ENCODE measurements around the gene LMNTD2. TPM values are rescaled to one million over a fixed set of nuclear protein-coding genes. Genes with fewer than 3 reads are reported as not detected.

LMNTD2 gene
- total RNA-seq, 1 donor from 2014 or later = 1.1 TPM

GRCh38 chr11:536841-537621, 23.5 kb downstream of the LMNTD2 start, which contains the start of gene LRRC56:
TSS of gene LRRC56 (plus strand) at chr11:537527. CDS start at chr11:540685, 3,158 bp downstream.
- H3K9me3 Mint-ChIP-seq = no peaks in the 10 kb centered on the region
- Histone ChIP-seq H3K79me2 (ENCODE audit: low read depth) (peaks cover 13% of the 10 kb centered on the region), H3F3A (ENCODE audit: low read depth) (peaks cover 30% of the 10 kb centered on the region), H2AFZ (replicated peaks) (no peak within 1 kb of the TSS), H3K36me3 (no peaks in the 10 kb centered on the region), H3K27me3 (peaks cover 31% of the 10 kb centered on the region), H3K4me2 (peak within 1 kb of the TSS; percentile 94), H4K20me1 (ENCODE audit: low read depth) (peaks cover 23% of the 10 kb centered on the region), H3K4me1 (peaks cover 20% of the 10 kb centered on the region), H3K9ac (no peak within 1 kb of the TSS), H3K9me3 (ENCODE audit: low read depth) (no peaks in the 10 kb centered on the region), H3K27ac (no peak within 1 kb of the TSS), H3K4me3 (peak within 1 kb of the TSS; percentile 94)
- peak within 1 kb of the TSS; percentile 95 for H3K4me3 Mint-ChIP-seq
- no peaks in the 10 kb centered on the region for H3K36me3 Mint-ChIP-seq
- TF ChIP-seq EZH2 (IDR thresholded peaks at IDR 0.05) = peak; percentile 80
- TF ChIP-seq EZH2phosphoT487 (IDR thresholded peaks at IDR 0.05) = peak; percentile 65
- TF ChIP-seq CTCF (IDR thresholded peaks at IDR 0.05) = no peak
- H3K4me1 Mint-ChIP-seq = peaks cover 14% of the 10 kb centered on the region
- no peak within 1 kb of the TSS for H3K27ac Mint-ChIP-seq
- peaks cover 2% of the 10 kb centered on the region for H3K27me3 Mint-ChIP-seq (ENCODE audit: insufficient read depth, low read depth)
- peak; percentile 92 for DNase-seq (ENCODE audit: low spot score)

- peaks cover 30% of the 10 kb centered on the region for H3F3A ChIP-seq (ENCODE audit: low read depth)
- no peak within 1 kb of the TSS for H3K27ac ChIP-seq
- peaks cover 31% of the 10 kb centered on the region for H3K27me3 ChIP-seq
- H3K36me3 Mint-ChIP-seq = no peaks in the 10 kb centered on the region
- no peaks in the 10 kb centered on the region for H3K9me3 Mint-ChIP-seq
- H3K4me2 ChIP-seq = peak within 1 kb of the TSS; percentile 97
- peaks cover 18% of the 10 kb centered on the region for H3K4me1 ChIP-seq
- peak within 1 kb of the TSS; percentile 86 for H3K27ac Mint-ChIP-seq
- peak within 1 kb of the TSS; percentile 55 for H3K9ac ChIP-seq
- H3K4me1 Mint-ChIP-seq = peaks cover 14% of the 10 kb centered on the region
- peak within 1 kb of the TSS; percentile 94 for H3K4me3 ChIP-seq
- DNase-seq (ENCODE audit: low spot score) = peak; percentile 98
- peaks cover 23% of the 10 kb centered on the region for H4K20me1 ChIP-seq (ENCODE audit: low read depth)
- H2AFZ ChIP-seq (replicated peaks) = peak within 1 kb of the TSS; percentile 95
- no peaks in the 10 kb centered on the region for H3K36me3 ChIP-seq
- H3K9me3 ChIP-seq (ENCODE audit: low read depth) = no peaks in the 10 kb centered on the region
- no peak for TF ChIP-seq EZH2 (IDR thresholded peaks at IDR 0.05)
- TF ChIP-seq EZH2phosphoT487 (IDR thresholded peaks at IDR 0.05) = no peak
- no peak for TF ChIP-seq CTCF (IDR thresholded peaks at IDR 0.05)
- H3K4me3 Mint-ChIP-seq = peak within 1 kb of the TSS; percentile 95
- peaks cover 13% of the 10 kb centered on the region for H3K79me2 ChIP-seq (ENCODE audit: low read depth)
- H3K27me3 Mint-ChIP-seq (ENCODE audit: insufficient read depth, low read depth) = peaks cover 2% of the 10 kb centered on the region
Observed at GRCh38 chr11:535519-536454, 24.8 kb downstream of the LMNTD2 start, which contains the start of gene HRAS. TSS of gene HRAS (minus strand) at chr11:535576.

GRCh38 chr11:535210-535518, 25.4 kb downstream of the LMNTD2 start:
- no peak for DNase-seq (ENCODE audit: low spot score)
- H3K9me3 Mint-ChIP-seq = no peaks in the 10 kb centered on the region
- no peak overlapping the region for H3K9ac ChIP-seq
- H3K36me3 Mint-ChIP-seq = peaks cover 1% of the 10 kb centered on the region
- H3F3A ChIP-seq (ENCODE audit: low read depth) = peaks cover 30% of the 10 kb centered on the region
- H2AFZ ChIP-seq (replicated peaks) = no peak overlapping the region
- H3K4me3 Mint-ChIP-seq = no peak overlapping the region
- H3K27me3 ChIP-seq = peaks cover 31% of the 10 kb centered on the region
- no peaks in the 10 kb centered on the region for H3K9me3 ChIP-seq (ENCODE audit: low read depth)
- peaks cover 23% of the 10 kb centered on the region for H4K20me1 ChIP-seq (ENCODE audit: low read depth)
- H3K4me1 Mint-ChIP-seq = peaks cover 14% of the 10 kb centered on the region
- H3K4me2 ChIP-seq = no peak overlapping the region
- peaks cover 12% of the 10 kb centered on the region for H3K4me1 ChIP-seq
- peaks cover 13% of the 10 kb centered on the region for H3K79me2 ChIP-seq (ENCODE audit: low read depth)
- peak overlapping the region; percentile 73 for H3K4me3 ChIP-seq
- H3K36me3 ChIP-seq = no peaks in the 10 kb centered on the region
- peaks cover 2% of the 10 kb centered on the region for H3K27me3 Mint-ChIP-seq (ENCODE audit: insufficient read depth, low read depth)
- no peak overlapping the region for H3K27ac ChIP-seq
- no peak overlapping the region for H3K27ac Mint-ChIP-seq
- TF ChIP-seq EZH2 (IDR thresholded peaks at IDR 0.05) (no peak), CTCF (IDR thresholded peaks at IDR 0.05) (no peak), EZH2phosphoT487 (IDR thresholded peaks at IDR 0.05) (no peak)

Measured in neural progenitor cell (in vitro differentiated cells).